Subcutaneous adipose tissue (tissue), 4 donors: ENCODE measurements around the gene KRTAP12-4. TPM values are rescaled to one million over a fixed set of nuclear protein-coding genes. Genes with fewer than 3 reads are reported as not detected.

Experiments used
- small RNA-seq: library from RNA; depleted of rRNA; stranded (forward); fragments of <200 nt; gene quantifications from one replicate; pipeline ENCODE3, GENCODE V24; 2016
- total RNA-seq, 4 donors: library from RNA; depleted of rRNA; stranded (reverse); fragments of >200 nt; gene quantifications; one replicate each; pipeline ENCODE4 v1.1.0, GENCODE V29; 2016
- TF ChIP-seq, protein P1 (sequence below): fragments of 450-650 bp; IDR thresholded peaks from one replicate; pipeline ENCODE4 v1.5.1; 2016; ENCODE audit warnings: low read depth, mild to moderate bottlenecking, control low read depth, antibody characterized with exemption, moderate library complexity

Gene KRTAP12-4
- total RNA-seq, 4 donors from 2014 or later: not detected

DNA sequence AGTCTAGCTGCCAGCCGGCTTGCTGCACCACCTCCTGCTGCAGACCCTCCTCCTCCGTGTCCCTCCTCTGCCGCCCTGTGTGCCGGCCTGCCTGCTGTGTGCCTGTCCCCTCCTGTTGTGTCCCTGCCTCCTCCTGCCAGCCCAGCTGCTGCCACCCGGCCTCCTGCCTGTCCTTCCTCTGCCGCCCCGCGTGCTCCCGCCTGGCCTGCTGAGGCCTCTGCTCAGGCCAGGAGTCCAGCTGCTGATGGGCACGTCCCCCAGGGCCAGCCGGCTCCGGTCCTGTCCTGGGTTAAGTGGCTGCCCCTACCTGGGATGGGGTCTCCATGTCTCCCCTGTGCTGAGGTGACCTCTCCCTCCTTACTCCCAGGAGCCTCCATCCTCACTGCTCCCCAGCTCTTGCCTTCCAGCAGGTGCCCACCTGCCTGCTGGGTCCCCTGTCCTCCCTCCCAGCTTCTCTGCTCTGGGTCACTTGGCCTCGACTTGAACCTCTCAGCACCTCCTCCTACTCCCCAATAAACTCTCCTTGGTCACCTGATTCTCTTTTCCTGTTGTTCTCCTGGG is 41.7 kb downstream of the KRTAP12-4 start:
- TF ChIP-seq, protein P1, sequence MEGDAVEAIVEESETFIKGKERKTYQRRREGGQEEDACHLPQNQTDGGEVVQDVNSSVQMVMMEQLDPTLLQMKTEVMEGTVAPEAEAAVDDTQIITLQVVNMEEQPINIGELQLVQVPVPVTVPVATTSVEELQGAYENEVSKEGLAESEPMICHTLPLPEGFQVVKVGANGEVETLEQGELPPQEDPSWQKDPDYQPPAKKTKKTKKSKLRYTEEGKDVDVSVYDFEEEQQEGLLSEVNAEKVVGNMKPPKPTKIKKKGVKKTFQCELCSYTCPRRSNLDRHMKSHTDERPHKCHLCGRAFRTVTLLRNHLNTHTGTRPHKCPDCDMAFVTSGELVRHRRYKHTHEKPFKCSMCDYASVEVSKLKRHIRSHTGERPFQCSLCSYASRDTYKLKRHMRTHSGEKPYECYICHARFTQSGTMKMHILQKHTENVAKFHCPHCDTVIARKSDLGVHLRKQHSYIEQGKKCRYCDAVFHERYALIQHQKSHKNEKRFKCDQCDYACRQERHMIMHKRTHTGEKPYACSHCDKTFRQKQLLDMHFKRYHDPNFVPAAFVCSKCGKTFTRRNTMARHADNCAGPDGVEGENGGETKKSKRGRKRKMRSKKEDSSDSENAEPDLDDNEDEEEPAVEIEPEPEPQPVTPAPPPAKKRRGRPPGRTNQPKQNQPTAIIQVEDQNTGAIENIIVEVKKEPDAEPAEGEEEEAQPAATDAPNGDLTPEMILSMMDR: no peak

DNA sequence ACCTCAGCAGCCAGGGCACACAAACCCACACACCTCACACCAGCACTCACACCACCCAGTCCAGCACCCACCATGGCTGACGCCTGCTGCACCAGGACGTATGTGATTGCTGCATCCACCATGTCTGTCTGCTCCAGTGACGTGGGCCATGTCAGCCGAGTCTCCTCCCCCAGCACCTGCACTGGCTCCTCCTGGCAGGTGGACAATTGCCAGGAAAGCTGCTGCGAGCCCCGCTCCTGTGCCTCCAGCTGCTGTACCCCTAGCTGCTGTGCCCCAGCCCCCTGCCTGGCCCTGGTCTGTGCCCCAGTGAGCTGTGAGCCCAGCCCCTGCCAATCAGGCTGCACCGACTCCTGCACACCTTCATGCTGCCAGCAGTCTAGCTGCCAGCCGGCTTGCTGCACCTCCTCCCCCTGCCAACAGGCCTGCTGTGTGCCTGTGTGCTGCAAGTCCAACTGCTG is 42.4 kb downstream of the KRTAP12-4 start, which contains the start of gene KRTAP10-8:
TSS of gene KRTAP10-8 (plus strand) at position 51 of the 458 bp plus-strand sequence. CDS start at position 73, 22 bp downstream.
- TF ChIP-seq, protein P1: no peak

DNA sequence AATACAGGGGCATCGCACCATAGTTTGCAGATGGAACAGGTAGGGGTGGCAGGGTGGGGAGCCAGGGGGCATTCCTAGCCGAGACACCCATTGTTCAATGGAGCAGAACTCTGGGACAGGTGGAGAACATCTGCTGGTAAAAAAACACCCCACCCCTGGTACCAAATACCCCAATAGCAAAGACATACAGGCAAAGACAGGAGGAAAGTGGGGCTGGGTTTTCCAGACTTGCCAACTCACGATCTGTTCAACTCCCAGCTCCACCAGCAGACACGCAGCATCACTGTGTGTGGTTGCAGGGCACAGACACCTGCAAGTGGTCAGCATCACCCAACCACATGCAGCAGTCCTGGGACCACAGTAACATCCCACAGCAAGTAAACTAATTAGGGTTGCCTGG is 42.9 kb downstream of the KRTAP12-4 start:
- TF ChIP-seq, protein P1: no peak

- TF ChIP-seq, protein P1: no peak
Observed at GRCh38 chr21:44609193-44609592, 45.3 kb downstream of the KRTAP12-4 start.

- TF ChIP-seq, protein P1: no peak
Observed at GRCh38 chr21:44606495-44606894, 48.0 kb downstream of the KRTAP12-4 start.

Small RNAs within 50 kb of the gene (small RNA-seq; reads per million reads assigned to genes)
- gene KRTAP12-6P: not detected

Other genes starting within 250 kb of the KRTAP12-4 start
- 1 to 10 TPM in 3 of 4 donors, under 1 TPM in 1; 0.98 to 4.2 (median 3.0) TPM for gene LRRC3, start 199.1 kb downstream of the KRTAP12-4 start, total RNA-seq
- gene KRTAP10-1, start 114.5 kb downstream of the KRTAP12-4 start, total RNA-seq: not detected
- not detected for gene KRTAP10-2, start 103.2 kb downstream of the KRTAP12-4 start, total RNA-seq
- gene KRTAP10-3, start 95.9 kb downstream of the KRTAP12-4 start, total RNA-seq: not detected
- gene KRTAP10-4, start 80.9 kb downstream of the KRTAP12-4 start, total RNA-seq: not detected
- gene KRTAP10-5, start 74.1 kb downstream of the KRTAP12-4 start, total RNA-seq: not detected
- not detected for gene KRTAP10-6, start 62.2 kb downstream of the KRTAP12-4 start, total RNA-seq
- not detected for gene KRTAP10-7, start 54.1 kb downstream of the KRTAP12-4 start, total RNA-seq
- not detected for gene KRTAP10-8, start 42.6 kb downstream of the KRTAP12-4 start, total RNA-seq
- gene KRTAP10-9, start 27.6 kb downstream of the KRTAP12-4 start, total RNA-seq: not detected
- gene KRTAP10-10, start 17.3 kb downstream of the KRTAP12-4 start, total RNA-seq: not detected
- gene KRTAP10-11, start 8.2 kb downstream of the KRTAP12-4 start, total RNA-seq: not detected
- gene KRTAP12-3, start 3.3 kb upstream of the KRTAP12-4 start, total RNA-seq: not detected
- gene KRTAP12-2, start 12.3 kb upstream of the KRTAP12-4 start, total RNA-seq: not detected
- gene KRTAP12-1, start 27.5 kb upstream of the KRTAP12-4 start, total RNA-seq: not detected
- gene KRTAP10-12, start 42.5 kb upstream of the KRTAP12-4 start, total RNA-seq: not detected
- gene TSPEAR, start 56.9 kb upstream of the KRTAP12-4 start, total RNA-seq: not detected
- gene UBE2G2, start 147.2 kb upstream of the KRTAP12-4 start, total RNA-seq: 100 to 1,000 TPM in 2 of 4 donors, 10 to 100 TPM in 2; 64.4 to 144 (median 100) TPM
- gene SUMO3, start 163.4 kb upstream of the KRTAP12-4 start, total RNA-seq: 10 to 100 TPM; 41.3 to 77.0 (median 59.4) TPM
- gene PTTG1IP, start 219.0 kb upstream of the KRTAP12-4 start, total RNA-seq: 100 to 1,000 TPM; 131 to 244 (median 148) TPM